SK-N-SH (cell line): Measurements from ENCODE around the gene FNDC3B.

Experiments used
- CTCF ChIP-seq: fragments of 200-600 bp; sonication (generic); IDR thresholded peaks from 2 replicates; pipeline ENCODE4 v1.6.1; 2017; ENCODE audit warnings: antibody characterized with exemption, mild to moderate bottlenecking, moderate library complexity
- EP300 ChIP-seq, 2 experiments: IDR thresholded peaks; 2 replicates each; pipeline versions ENCODE4 v1.4.0 to v1.6.1; 2012; ENCODE audit warnings: borderline replicate concordance in 1 of 2, low read depth in 1 of 2, low read length in 1 of 2
- EZH2phosphoT487 ChIP-seq: fragments of 200-600 bp; sonication (generic); IDR thresholded peaks from 2 replicates; pipeline ENCODE4 v1.6.1; 2017; ENCODE audit warnings: low read depth, mixed run types, mild to moderate bottlenecking, antibody characterized with exemption, moderate library complexity, borderline replicate concordance
- GABPA ChIP-seq: IDR thresholded peaks from 2 replicates; pipeline ENCODE4 v1.4.0; 2012; ENCODE audit warnings: low read depth, mild to moderate bottlenecking
- MAX ChIP-seq: IDR thresholded peaks from 2 replicates; pipeline ENCODE4 v1.4.0; 2012; ENCODE audit warnings: low read depth
- NFIC ChIP-seq: IDR thresholded peaks from 2 replicates; pipeline ENCODE4 v1.4.0; 2012; ENCODE audit warnings: borderline replicate concordance
- REST ChIP-seq: IDR thresholded peaks from 2 replicates; pipeline ENCODE4 v1.6.1; 2012; ENCODE audit warnings: mild to moderate bottlenecking, low read depth, low read length, moderate library complexity
- SMC3 ChIP-seq: IDR thresholded peaks from 2 replicates; pipeline ENCODE4 v1.6.1; 2012; ENCODE audit warnings: low read depth, low read length, improper control_type of control experiment
- TAF1 ChIP-seq: IDR thresholded peaks from 2 replicates; pipeline ENCODE4 v1.6.1; 2012; ENCODE audit warnings: low read depth, mild to moderate bottlenecking, low read length, moderate library complexity, borderline replicate concordance
- USF2 ChIP-seq: fragments of 150-350 bp; IDR thresholded peaks from 2 replicates; pipeline ENCODE4 v1.6.1; 2017; ENCODE audit warnings: antibody characterized with exemption, low read length, low read depth, borderline replicate concordance
- YY1 ChIP-seq: IDR thresholded peaks from 2 replicates; pipeline ENCODE4 v1.4.0; 2012; ENCODE audit warnings: low read depth, mild to moderate bottlenecking

DNA sequence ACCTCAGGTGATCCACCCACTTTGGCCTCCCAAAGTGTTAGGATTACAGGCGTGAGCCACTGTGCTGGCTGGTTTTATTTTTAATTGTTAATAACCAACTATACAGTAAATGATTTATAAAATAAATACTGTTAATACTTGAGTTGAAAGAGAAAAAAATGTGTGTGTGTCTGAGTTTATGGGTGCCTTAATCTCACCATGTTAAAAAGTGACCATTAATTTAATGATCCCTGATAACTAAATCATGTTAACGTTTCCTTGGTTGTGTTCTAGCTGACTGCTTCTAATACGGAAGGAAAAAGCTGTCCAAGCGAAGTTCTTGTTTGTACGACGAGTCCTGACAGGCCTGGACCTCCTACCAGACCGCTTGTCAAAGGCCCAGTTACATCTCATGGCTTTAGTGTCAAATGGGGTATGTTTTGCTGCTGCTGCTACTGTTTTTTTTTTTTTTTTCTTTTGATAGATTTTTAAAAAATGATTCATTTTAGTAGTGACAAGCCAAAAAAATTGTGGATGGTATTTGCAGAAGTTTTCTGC is 295.4 kb downstream of the FNDC3B start:
- no peak for TF ChIP-seq GABPA
- no peak for TF ChIP-seq CTCF
- no peak for TF ChIP-seq EZH2phosphoT487
- no peak for TF ChIP-seq NFIC
- TF ChIP-seq USF2 = no peak
- TF ChIP-seq SMC3 = no peak
- TF ChIP-seq REST = no peak
- TF ChIP-seq YY1 = no peak
- TF ChIP-seq TAF1 = no peak
- TF ChIP-seq MAX = no peak
- no peak for TF ChIP-seq EP300 (IDR thresholded peaks at IDR 0.05; ENCODE audit: borderline replicate concordance in 1 of 2, low read depth in 1 of 2, low read length in 1 of 2)
